Stimulated activated CD8-positive, alpha-beta memory T cell treated with anti-CD3 and anti-CD28 coated beads, Interleukin-2, amount 100 ng/mL, for 1 hour (primary cell): ENCODE measurements around the gene EPS15.
"Not testable (repeated sequence)": the region's sequence is repeated elsewhere in the genome, so short reads cannot be mapped to it uniquely, and the experiment has no call there.

Experiments
- DNase-seq, 2 donors: peaks; one replicate each; pipeline ENCODE4 v3.0.0-alpha.2; 2020; ENCODE audit warnings: low read depth in 2 of 2

The EPS15 gene

GRCh38 chr1:51542158-51542953, 23.3 kb upstream of the EPS15 start:
- no peak for DNase-seq

- no peak for DNase-seq
These were observed 22.4 kb upstream of the EPS15 start for GRCh38 chr1:51541313-51542050.

- DNase-seq = no peak
These were observed 18.5 kb upstream of the EPS15 start for GRCh38 chr1:51537568-51537967.

- peak; percentile 14 to 15 for DNase-seq
These were observed 16.0 kb upstream of the EPS15 start for GRCh38 chr1:51535006-51535592.

GRCh38 chr1:51534447-51534846, 15.4 kb upstream of the EPS15 start:
- no peak for DNase-seq

- no peak for DNase-seq
These were observed 13.8 kb upstream of the EPS15 start for GRCh38 chr1:51532853-51533252.

GRCh38 chr1:51530447-51530846, 11.4 kb upstream of the EPS15 start:
- DNase-seq = not testable (repeated sequence)

- DNase-seq = no peak
These were observed 8.1 kb upstream of the EPS15 start for GRCh38 chr1:51527144-51527543.

- DNase-seq = no peak
These were observed 7.2 kb upstream of the EPS15 start for GRCh38 chr1:51526248-51526647.

- no peak for DNase-seq
These were observed 6.2 kb upstream of the EPS15 start for GRCh38 chr1:51525295-51525694.

- DNase-seq = no peak
These were observed 5.8 kb upstream of the EPS15 start for GRCh38 chr1:51524817-51525216.

GRCh38 chr1:51523931-51524330, 4.9 kb upstream of the EPS15 start:
- no peak for DNase-seq

- DNase-seq = no peak
These were observed 1.7 kb upstream of the EPS15 start for GRCh38 chr1:51520700-51521248.

- DNase-seq = no peak
These were observed 1.0 kb upstream of the EPS15 start for GRCh38 chr1:51519865-51520699.

GRCh38 chr1:51518586-51519047, 449 bp downstream of the EPS15 start:
- peak in 1 of 2 donors; percentile 3 for DNase-seq

- no peak for DNase-seq
These were observed 957 bp downstream of the EPS15 start for GRCh38 chr1:51518033-51518585.

GRCh38 chr1:51517361-51518032, 1.6 kb downstream of the EPS15 start:
- DNase-seq = no peak

- DNase-seq = no peak
These were observed 2.4 kb downstream of the EPS15 start for GRCh38 chr1:51516649-51517158.

- DNase-seq = no peak
These were observed 3.0 kb downstream of the EPS15 start for GRCh38 chr1:51515982-51516648.
